ENCODE data around the gene HIBADH.

Gene HIBADH

GRCh38 chr7:27554826-27555225, 107.9 kb downstream of the HIBADH start:
- in situ Hi-C loops (cut with MboI; ENCODE audit: low sequenced_read_pairs) = no loop called here

DNA sequence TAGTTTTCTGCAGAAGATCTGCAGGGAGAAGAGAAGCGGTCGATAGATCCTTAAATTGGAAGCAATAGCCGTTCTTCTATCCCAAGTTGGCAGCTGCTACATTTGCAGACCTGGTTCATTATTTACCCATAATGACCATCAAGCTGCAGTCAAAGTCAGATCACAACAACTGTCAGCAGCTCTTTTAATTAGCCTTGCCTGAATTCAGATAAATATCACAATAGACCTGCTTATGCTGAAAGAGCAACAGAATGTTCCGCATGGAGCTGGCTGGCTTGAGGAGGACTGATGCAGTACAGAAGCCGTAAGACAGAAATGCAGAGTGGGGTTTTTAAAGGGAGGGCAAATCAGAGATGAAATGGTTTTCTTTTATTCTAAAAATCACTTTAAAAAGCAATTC, 109.4 kb downstream of the HIBADH start:
- in situ Hi-C loops (cut with MboI; ENCODE audit: low sequenced_read_pairs) = no loop called here

DNA sequence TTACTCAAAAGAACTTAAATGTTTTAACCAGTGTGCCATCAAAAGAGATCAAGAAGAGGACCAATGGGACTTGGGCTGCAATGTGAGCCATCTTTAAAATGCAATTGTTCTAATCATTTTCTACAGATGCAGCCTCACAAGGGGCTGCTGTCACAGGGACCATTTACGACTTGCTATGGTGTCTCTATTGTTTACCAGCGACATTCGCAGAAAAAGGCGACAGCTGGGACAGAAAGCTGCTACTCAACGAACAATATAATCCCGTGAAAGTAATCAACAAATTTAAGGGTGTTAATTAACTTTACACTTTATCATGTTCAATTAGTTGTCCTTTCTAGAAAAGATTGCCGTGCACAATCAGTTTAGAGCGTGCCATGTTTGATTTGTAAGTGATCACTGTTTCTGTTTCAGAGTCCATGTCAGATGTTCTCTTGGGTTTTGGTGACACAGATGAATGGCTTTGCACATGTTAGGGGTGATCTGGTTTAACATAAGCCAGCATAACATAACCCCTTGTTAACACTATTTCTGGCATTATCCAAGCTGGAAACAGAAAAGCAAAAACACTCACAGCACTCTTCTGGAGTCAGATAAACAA, 110.8 kb downstream of the HIBADH start:
- in situ Hi-C loops (cut with MboI; ENCODE audit: low sequenced_read_pairs) = no loop called here

GRCh38 chr7:27549606-27550005, 113.1 kb downstream of the HIBADH start:
- in situ Hi-C loops (cut with MboI; ENCODE audit: low sequenced_read_pairs) = no loop called here

DNA sequence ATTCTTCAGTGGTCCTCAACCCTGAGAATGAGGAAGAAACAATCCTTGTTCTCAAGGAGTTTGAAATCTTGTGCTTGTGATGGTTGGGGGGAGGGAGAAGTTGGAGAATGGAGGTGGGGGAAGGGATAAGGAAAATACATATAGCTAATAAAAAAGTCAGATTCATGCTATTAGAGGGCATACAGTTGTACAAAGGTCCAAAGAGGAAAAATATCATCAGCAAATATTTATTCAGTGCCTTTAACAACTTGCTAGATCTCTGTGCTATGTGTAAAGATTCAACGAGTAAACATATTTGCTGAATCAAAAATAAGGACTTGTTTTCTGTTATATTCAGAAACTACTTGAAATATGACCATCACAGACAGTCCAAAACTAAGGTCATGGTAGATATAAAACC, 114.4 kb downstream of the HIBADH start:
- in situ Hi-C loops (cut with MboI; ENCODE audit: low sequenced_read_pairs) = no loop called here

GRCh38 chr7:27547401-27547800, 115.3 kb downstream of the HIBADH start:
- in situ Hi-C loops (cut with MboI; ENCODE audit: low sequenced_read_pairs) = no loop called here

GRCh38 chr7:27546610-27547009, 116.1 kb downstream of the HIBADH start:
- in situ Hi-C loops (cut with MboI; ENCODE audit: low sequenced_read_pairs) = no loop called here

- in situ Hi-C loops (cut with MboI; ENCODE audit: low sequenced_read_pairs) = no loop called here
Observed at GRCh38 chr7:27535795-27536194, 126.9 kb downstream of the HIBADH start.

DNA sequence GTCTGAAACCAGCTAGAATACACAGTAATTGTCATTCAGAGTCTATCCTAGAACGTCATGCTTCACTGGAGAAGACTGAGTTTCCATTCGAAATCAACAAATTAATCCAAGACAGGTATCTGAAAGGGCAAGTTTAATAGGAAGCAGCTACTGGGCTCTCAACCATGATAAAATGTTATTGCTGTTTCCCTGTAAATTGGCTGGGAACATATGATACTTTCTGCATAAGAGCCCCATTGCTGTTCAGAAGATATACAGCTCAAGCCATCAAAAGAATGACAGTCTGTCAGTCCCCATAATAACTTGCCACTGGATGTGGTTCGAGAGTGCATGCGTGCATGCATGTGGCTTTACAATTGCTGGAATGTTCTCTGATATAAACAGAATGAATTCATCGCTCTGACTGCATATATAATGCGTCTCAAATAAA, 129.0 kb downstream of the HIBADH start:
- in situ Hi-C loops (cut with MboI; ENCODE audit: low sequenced_read_pairs) = no loop called here

GRCh38 chr7:27532314-27532713, 130.4 kb downstream of the HIBADH start:
- in situ Hi-C loops (cut with MboI; ENCODE audit: low sequenced_read_pairs) = no loop called here

- in situ Hi-C loops (cut with MboI; ENCODE audit: low sequenced_read_pairs) = no loop called here
Observed at GRCh38 chr7:27527348-27527714, 135.4 kb downstream of the HIBADH start.

DNA sequence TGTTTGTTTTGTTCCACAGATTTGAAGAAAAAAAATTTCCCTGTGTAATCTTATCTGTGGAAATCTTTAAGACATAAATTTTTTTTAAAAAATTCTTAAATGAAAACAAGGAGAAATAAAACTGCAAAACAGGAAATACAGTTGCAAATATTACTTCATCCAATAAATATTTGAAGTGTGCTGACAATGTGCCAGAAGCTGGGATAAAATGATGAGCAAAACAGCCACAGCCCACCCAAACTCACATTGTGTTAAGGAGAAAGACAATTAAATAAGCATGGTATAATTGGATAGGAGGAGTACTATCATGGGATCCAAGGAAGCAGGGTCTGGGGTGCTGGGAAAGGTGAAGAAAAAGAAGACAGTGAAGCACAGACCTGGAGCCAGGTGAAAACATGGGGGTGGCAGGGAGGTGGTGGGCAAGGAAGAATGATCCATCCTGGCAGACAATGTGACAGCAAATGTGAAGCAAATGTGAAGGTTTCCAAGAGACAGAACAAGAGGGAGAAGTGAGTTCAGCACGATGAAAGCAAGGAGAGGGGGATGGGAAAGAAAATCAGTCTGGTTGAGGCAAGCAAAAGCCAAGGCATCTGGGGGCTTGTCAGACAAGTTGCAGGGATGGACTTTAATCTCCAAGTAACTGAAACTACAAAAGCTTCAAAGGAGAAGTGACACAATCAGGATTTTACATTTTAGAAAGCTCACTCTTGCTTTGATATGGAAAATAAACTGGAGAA, 135.9 kb downstream of the HIBADH start:
- in situ Hi-C loops (cut with MboI; ENCODE audit: low sequenced_read_pairs) = no loop called here

GRCh38 chr7:27526131-27526530, 136.6 kb downstream of the HIBADH start:
- in situ Hi-C loops (cut with MboI; ENCODE audit: low sequenced_read_pairs) = no loop called here

DNA sequence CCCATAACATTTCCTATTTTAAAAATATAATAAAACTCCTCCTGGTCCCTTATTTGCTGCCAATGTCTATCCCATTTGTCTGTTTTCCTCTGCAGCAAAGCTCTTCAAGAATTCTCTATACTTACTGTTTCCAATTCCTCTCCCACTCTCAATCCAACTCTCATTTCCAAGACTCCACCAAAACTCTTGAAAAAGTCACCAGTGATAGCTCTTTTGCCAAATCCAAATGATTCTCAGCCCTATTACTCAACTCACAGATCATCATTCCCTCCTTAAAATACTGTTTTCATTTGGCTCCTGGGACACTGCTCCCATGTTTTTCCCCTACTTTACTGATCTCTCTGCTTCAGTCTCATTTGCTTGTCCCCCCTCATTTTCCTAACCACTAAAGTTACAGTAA, 139.4 kb downstream of the HIBADH start:
- in situ Hi-C loops (cut with MboI; ENCODE audit: low sequenced_read_pairs) = no loop called here

GRCh38 chr7:27522566-27522965, 140.1 kb downstream of the HIBADH start:
- in situ Hi-C loops (cut with MboI; ENCODE audit: low sequenced_read_pairs) = no loop called here

DNA sequence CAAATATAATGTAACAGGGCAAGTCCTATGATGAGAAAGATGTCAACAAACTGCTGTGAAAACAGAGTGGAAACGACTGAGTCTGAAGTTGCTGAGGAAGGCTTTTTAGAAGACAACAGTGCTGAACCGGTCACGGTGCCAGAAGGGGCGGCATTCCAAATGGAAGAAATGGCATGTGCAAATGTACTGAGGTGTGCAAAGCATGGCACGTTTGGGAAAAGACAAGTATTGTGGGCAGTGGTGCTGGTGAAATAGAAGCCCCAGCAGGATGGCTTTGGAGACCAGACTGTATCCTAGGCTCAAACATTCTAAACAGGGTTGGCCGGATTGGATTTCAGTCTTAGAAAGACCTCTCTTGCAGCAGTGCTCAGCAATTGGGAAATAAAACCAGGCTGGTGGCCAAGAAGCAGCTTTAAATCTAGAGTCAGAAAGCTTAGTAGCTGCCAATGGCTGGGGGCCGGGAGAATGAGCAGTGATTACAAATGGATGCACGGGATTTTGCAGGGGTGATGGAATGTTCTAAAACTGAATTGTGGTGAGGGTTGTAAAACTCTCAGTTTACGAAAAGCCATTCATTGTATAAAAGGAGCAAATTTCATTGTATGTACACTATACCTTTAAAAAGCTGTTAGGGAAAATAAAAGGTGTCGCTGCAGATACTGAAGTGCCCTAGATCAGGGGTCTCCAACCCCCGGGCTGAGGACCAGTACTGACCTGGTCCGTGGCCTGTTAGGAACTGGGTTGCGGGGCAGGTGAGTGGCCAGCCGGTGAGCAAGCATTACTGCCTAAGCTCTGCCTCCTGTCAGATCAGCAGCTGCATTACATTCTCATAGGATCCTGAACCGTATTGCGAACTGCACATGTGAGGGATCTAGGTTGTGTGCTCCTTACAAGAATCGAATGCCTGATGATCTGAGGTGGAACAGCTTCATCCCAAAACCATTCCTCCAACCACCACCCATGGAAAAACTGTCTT, 141.6 kb downstream of the HIBADH start:
- in situ Hi-C loops (cut with MboI; ENCODE audit: low sequenced_read_pairs) = no loop called here

- in situ Hi-C loops (cut with MboI; ENCODE audit: low sequenced_read_pairs) = no loop called here
Observed at GRCh38 chr7:27519793-27520469, 142.8 kb downstream of the HIBADH start.

GRCh38 chr7:27518561-27519350, 143.9 kb downstream of the HIBADH start:
- in situ Hi-C loops (cut with MboI; ENCODE audit: low sequenced_read_pairs) = no loop called here

DNA sequence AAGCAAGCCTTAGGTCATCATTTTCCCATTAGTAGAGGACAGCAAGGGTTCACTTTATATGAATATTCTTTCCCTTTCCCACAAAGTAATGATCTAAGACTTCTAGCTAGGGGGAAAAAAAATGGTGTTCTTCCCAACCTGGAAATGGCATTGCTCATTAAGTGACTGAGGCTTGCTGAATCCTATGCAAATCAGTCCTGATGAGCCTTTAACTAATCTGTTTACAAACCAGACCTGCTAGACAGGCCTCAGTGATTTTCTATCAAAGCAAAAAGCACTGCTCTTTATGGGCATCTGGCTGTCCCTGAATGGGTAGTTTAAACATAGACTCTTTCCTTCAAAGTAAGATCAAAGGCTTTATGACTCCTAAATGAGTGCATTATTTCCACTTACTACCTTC, 146.3 kb downstream of the HIBADH start:
- in situ Hi-C loops (cut with MboI; ENCODE audit: low sequenced_read_pairs) = no loop called here

DNA sequence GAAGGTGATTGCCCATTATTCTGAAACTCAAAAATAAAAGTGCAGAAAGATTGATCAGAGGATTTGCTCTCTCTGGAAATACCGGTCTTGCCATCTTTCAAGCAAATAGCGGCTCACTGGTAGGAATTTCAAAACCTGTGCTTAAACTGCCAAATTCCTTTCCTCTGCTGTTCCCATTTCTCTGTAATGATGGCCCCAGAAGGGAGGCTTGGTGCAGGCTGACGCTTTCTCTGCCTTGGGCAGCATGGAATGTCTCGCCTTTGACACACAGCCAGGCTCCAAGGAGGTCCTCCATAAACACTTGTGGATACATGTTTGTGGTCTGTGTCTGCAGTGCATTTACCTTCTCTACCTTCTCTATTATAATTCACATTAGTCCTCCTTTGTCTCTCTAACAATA, 146.8 kb downstream of the HIBADH start:
- in situ Hi-C loops (cut with MboI; ENCODE audit: low sequenced_read_pairs) = no loop called here
